OCI-LY7 (cell line): ENCODE measurements around the gene IL17REL.

ENCODE experiments used
- CTCF ChIP-seq: fragments of 200-600 bp; sonication (generic); conservative IDR thresholded peaks from 2 replicates; pipeline ENCODE4 v1.5.1; 2014; ENCODE audit warnings: mild to moderate bottlenecking, antibody characterized with exemption, low read length, moderate library complexity, mixed read lengths
- EZH2phosphoT487 ChIP-seq: fragments of 200-600 bp; sonication (generic); IDR thresholded peaks from 2 replicates; pipeline ENCODE4 v1.6.1; 2018; ENCODE audit warnings: low read depth, borderline replicate concordance, mild to moderate bottlenecking, mixed run types, antibody characterized with exemption, low read length, moderate library complexity, mixed read lengths

DNA sequence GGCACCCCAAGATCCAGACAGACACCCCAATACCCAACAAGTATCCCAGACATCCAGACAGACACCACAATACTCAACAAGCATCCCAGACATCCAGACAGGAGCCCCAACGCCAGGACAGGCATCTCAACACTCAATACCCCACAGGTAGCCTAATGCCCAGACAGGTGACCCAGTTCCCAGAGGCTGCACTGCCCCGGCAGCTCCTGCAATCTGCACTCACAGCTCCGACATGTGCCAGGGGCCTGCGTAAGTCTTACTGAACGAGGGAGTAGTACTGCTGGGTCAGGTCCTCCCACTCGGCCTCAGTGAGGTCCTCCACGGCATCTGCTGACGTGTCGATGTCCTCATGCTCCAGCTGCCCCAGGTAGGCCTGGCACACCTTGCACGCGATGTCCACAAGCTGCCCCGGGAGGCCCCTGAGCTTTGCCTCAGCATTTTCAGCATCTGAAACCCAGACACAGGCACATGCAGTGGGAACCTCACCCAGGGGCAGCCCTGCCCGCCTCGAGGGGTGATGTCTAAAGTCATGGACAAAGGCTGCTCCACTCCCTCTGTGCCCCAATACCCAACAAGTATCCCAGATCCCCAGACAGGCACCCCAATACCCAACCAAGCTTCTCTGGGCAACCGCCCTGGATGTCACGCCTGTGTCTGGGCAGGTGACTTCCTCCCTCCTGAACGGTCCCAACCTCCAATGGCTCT lies 28.9 kb upstream of the IL17REL start:
- no peak for TF ChIP-seq CTCF
- no peak for TF ChIP-seq EZH2phosphoT487
